HG03469 (cell line): ENCODE measurements around the gene FABP3.

ENCODE experiments used
- ATAC-seq: cut with Tn5 transposase; IDR thresholded peaks from one replicate; pipeline ENCODE4 v1.9.1; 2021; ENCODE audit warnings: mild to moderate bottlenecking, moderate library complexity, moderate number of reproducible peaks; ENCODE audit not compliant: unreplicated experiment

FABP3 gene

DNA sequence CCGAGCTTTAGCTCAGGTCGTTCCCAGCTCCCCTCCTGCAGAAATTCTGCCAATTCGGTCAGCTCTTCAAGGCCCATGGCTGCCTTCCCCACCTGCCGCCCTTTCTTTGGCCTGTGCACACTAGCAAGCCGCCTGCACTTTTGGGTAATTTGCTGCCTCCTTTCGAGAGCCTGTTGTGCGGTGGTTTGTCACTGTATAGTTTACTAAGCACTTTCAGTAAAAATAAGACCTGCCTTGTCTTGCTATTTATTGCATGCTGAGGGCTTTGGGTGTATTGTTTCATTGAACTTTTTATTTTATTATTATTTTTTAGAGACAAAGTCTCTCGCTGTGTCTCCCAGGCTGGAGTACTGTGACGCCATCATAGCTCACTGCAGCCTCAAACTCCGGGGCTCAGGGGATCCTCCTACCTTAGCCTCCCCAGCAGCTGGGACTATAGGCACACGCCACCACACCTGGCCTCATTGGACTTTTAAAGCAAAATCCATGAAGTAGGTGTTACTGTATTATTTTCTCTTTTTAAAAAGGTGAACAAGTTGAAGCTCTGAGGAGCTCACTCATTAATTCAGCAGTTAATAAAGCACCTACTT is 1.1 kb upstream of the FABP3 start:
- ATAC-seq = no peak

DNA sequence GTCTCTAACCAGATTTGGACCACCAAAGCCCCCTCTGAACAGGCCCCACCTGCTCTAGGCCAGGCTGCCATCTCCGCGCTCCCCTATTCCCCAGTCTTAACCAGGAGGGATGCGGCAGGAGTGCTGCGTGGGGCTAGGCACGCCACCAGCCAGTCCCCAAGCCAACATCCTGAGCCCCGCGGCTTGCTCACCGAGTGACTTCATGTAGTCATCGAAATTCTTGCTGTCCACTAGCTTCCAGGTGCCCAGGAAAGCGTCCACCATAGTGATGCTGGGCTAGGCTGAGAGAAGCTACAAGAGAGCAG is 173 bp downstream of the FABP3 start:
- ATAC-seq = no peak

DNA sequence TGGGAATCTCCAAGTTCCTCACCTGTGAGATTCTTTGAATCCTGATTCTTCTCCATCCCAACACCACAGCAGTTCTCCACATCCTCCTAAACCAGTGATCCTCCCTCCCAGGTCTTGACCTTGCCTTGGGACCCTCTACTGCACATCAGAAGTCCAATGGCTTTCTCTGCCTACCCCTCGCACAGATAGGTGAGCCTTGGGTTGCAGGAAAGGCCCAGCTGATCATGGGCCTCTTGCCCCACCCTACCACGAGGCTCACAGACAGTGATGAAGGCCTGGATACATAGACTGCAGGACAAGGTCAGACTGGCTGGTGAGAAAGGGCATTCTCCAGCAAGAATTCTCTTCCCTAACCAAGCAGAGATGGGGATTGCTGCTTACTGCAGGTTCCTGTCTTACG is 825 bp downstream of the FABP3 start:
- ATAC-seq = no peak

DNA sequence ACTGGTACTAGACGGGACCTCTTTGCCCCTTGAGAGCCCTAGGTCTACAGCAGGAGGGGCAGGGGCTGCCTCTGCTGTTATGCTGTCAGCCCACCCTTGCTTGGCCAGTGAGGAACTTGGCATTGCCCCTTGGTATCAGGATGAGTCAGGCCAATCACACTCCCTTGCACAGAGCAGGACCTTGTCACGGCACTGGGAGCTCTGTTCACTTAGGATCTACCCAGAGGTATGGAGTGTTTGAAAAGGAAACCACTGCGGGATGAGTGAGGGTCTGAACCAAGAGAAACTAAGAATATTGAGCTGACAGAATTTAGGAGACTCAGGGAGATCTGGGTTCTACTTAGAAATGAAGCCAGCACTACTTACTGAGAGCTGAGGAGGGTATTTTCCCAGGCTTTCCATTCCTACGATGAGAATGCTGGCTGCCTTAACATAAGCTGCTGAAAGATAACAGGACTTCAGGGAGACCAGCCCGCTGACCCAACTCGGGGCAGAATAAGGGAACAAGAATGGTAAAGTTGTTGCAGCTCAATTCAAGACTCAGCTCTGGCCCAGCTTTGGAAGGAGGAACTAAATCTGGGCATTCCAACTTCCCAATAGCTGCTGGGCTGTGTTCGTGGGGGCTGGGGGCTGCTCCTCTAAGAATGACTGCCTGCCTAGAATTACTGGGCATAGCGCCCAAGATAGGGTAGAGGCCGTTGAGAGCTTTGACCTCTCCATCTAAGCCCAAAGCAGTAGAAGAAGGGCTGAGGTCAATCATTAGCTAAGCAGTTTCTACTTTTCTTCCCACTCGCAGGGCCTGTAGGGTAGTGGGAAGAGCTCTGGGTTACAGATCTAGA is 1.5 kb downstream of the FABP3 start:
- ATAC-seq = no peak

DNA sequence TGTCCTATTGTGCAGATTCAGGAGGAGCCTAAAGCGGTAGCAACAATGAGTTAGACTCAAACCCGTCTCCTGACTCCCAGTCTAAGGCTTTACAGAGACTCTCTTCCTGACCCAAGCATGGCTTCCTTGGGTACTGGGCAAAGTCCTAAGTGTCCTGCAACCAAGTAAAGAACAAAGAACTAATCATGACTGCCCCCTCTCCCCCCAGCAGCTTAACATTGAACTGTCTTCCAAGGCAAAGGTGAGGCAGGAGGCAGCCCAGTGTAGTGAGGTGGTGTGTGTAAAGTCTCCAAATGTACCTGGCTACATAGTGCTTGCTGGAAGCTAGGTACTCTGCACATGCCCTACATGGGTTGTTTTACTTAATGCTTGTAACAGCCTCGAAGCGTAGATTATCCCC is 2.3 kb downstream of the FABP3 start:
- no peak for ATAC-seq

DNA sequence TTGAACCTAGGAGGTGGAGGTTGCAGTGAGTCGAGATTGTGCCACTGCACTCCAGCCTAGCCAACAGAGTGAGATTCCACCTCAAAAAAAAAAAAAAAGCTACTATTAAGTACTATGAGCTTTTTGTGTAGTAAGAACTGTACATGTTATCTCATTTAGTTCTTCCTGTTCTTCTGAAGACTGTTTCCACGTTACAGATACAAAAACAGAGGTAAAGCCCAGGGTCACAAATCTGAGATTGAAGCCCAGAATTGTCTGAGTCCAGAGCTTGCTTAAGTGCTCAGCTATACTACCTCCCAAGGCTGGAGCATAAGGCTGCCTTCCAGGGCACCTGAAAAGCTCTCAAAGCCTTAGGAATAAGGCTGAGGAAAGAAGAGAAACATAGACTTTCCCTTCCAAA is 2.9 kb downstream of the FABP3 start:
- ATAC-seq = no peak

DNA sequence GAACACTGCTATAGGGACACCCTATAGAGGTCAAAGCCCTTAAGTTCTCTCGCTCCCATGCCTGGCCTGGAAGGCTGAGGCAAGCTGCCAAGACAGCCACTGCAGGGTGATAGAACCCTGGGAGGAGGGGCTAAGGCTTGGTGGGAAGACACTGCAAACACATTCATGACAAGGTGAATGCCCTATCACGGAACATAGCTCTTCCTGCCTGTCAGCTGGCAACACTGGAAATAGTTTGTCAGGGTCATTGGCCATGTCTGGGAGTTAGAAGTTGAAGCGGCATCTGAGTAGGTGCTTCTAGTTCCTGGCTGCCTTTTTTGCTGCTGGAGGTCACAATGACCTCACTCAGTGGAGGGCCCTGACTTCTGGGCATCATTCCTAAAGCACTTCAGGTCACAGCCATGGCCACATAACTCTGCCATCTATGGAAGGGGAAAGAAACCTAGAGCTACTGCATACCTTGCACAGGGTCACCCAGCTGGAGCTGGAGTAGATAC is 4.2 kb downstream of the FABP3 start:
- no peak for ATAC-seq

DNA sequence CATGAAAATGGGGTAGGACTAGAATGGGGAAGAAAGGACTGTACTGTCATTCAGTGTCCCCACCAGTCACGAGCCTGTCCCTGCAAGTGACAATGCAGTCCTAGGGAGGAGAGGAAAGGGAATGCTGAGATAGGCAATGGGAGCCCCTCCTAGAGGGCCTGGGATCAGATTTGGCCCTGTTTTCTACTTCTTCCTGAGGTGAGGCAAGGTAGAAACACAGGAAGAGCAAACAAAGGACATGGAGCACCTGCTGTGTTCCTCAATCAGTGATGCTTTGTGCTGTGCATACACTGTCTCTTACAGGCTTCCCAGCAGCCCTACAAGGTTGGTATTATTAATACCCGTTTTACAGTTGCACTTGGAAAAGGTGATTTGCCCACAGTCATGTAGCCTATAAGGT is 6.1 kb downstream of the FABP3 start:
- ATAC-seq = no peak

DNA sequence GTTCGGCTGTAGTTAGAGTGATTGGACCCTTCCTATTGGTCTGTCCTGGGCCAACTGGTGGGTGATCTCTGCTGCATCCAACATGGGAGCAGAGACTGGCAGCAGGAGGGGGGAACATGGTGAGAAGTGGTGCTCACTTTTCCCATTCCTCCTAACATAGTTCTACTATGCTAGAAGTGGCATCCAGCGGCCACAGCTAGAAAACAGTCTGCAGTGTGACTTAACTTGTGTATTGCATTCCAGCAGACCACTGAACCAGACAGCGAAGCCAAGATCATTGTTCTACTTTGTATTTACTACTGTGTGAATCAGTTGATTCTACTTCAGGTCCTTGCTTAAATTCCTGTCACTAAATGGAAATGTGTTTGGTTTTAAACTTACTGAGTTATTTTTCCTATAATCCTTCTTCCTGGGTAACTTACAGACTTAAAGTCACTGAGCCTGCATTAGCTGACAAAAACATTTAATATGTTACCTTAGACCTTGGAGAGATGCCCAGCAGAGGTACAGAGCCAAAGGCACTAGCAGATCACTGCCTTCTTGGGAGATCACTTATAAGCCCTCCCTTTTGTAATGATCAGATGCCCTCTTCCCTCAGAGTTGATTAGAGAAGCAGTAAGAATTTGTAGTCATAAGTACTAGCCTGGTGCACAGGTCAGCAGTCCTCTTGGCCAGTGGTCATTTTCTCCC is 8.2 kb downstream of the FABP3 start:
- no peak for ATAC-seq

DNA sequence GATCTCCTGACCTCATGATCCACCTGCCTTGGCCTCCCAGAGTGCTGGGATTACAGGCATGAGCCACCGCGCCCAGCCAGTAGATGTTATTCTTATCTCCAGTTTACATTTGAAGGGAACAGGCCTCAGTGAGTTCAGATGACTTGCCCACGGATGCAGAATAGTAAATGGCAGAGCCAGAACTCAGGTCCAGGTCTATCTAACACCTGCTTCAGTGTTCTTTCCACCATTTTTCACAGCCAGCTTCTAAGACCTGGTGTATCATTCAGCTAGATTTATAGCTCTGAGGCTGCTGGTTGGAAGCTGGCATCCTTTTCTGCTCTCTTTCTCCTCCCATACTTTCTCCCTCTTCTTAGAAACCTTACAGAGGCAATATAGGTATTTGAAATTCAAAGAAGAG is 10.8 kb downstream of the FABP3 start:
- no peak for ATAC-seq

DNA sequence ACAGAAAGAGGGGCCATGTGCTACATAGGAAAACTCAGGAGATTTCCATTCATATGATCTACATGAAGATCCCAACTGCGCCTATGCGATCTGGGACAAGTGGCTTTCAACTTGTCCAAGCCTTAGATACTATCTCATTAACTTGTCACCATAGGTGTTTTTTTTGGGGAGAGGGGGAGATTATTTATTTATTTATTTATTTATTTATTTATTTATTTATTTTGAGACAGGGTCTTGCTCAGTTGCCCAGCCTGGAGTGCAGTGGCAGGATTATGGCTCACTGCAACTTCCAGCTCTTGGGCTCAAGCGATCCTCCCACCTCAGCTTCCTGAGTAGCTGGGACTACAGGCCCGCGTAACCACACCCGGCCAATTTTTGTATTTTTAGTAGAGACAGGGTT is 11.3 kb downstream of the FABP3 start:
- ATAC-seq = no peak

DNA sequence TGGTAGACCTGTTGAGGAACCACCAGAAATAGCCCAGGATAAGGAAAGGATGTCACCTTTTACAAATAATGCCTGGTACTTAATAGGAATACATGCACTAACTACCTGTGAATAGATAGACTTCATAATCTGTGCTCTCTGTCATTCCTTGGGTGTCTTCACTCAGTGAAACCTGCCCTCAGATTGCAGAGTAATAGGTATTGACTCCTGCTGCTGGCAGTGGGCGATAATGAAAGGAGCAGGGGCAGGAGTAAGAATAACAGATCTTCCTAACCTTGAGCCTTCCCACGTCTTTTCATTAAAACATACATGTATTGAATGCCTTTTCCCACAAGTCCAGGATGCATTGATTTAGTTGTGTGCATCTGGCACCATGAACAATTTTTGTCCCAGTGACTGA is 16.4 kb downstream of the FABP3 start:
- ATAC-seq = no peak

DNA sequence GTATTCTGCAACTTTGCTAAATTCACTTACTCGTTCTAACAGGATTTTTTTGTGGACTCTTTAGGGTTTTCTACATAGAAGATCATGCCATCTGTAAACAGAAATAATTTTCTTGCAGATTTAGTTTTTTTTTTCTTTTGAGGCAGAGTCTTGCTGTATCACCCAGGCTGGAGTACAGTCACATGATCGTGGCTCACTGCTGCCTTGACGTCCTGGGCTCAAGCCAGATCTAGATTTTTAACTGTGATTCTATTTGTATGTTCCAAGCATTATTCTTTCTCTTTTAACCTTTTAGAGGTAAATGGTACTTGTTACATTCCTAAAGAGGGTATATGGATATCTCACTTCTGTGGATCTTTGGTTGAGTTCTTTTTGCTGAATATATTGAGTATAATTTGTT is 18.6 kb downstream of the FABP3 start:
- ATAC-seq = no peak

DNA sequence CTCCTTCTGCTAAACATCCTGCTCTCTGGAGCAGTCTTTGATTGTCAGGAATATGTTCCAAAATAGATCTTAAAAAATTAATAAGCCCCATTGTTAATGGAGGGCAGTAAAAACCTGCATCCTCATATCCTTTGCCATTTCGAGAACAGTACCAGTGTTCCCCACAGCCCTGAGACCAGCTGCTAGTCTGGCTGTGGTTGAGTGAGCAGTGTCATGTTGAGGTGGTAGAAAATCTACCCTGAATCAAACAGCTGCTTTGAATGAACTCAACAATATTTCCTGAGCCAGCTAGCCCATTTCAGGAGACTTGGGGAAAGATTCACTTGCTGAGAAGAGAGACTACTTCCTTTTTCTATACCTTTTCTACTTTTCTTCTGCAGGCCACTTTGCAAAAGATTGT is 24.4 kb downstream of the FABP3 start:
- ATAC-seq = no peak

DNA sequence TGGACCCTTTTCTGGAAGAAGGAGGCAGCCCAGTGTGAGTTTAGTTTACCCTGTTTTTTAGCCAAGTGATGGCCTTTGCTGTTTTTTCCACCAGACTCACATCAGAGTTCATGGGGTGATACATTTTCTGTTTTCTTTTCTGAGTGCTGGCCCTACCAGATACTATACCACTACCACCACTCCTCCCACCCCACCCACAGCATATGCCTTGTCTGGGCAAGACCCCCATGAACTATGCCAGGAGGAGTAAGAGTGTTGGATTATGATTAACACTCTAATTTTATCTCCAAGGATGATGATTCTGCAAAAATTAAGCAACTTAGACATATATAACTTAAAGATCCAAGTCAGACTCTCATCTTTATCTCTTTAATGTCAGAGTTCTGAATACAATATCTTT is 26.1 kb downstream of the FABP3 start:
- ATAC-seq = no peak

DNA sequence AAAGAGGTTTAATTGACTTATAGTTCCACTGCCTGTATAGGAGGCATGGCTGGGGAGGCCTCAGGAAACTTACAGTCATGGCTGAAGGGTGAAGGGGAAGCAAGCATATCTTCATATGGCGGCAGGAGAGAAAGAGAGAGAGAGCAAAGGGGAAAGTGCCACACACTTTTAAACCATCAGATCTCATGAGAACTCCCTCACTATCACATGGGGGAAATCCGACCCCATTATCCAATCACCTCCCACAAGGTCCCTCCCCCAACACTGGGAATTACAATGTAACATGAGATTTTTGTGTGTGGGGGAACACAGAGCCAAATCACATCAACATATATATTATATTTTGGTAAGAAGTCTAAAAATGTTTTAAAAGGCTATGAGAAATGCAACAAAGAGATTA is 27.2 kb downstream of the FABP3 start:
- ATAC-seq = no peak

DNA sequence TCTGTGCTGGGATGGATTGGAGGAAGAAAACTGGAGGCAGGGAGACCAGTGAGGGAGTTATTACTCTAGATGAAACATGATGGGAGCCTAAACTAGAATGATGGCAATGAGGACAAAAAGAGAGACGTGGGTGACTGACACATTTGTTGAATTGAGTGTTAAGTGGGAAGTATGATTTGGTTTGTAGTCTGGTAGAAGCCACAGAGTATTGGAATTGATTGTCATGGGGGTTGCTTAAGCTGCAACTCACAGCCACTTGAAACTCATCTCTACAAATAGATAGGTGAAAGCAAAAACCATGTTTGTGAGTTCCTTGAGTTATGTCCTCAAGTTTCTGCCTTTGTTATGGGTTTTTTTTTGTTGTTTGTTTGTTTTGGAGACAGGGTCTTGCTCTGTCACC is 28.4 kb downstream of the FABP3 start:
- no peak for ATAC-seq

DNA sequence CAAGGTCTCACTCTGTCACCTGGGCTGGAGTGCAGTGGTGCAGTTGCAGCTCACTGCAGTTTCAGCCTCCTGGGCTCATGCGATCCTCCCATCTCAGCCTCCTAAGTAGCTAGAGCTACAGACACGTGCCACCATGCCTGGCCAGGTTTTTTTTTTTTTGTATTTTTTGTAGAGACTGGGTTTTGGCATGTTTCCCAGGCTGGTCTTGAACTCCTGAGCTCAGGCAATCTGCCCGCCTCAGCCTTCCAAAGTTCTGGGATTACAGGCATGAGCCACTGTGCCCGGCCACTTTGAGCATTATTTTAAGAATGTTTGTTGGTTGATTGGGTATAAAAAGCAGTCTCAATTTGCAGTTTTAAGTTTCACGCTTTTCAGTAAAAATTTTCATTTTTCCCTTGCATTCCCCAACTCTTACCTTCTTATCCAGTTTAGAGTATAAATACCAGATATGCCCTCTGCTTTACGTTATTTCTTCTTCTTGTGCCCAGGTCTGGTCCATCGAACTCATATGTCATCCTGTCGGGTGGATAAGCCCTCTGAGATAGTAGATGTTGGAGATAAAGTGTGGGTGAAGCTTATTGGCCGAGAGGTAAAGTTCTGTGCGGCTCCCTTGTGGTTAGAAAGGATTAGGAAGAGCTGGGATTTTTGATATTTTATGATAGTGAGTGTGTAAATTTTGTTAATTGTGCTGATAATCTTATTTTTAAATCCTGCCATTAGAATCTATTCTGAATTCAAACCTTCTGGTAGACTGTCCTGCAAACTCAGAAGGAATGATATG is 36.0 kb downstream of the FABP3 start:
- no peak for ATAC-seq

DNA sequence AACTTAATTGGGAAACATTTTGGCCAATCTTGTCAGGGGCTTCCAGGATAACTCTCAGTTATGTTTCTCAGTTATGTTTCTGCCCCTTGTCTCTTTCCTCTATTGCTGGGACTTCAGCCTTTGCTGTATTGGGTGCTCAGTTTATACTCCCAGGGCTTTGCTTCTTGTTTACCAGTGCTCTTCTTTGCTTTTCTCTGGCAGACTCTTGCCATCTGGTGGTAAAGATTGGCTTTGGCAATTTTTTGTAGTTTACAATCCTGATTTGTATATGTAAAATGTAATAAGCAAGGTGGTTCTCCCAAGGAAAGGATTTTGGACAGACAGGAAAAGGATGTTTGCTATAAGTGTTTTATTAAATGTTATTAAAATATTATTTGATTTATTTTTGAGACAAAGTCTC is 37.9 kb downstream of the FABP3 start:
- ATAC-seq = no peak

DNA sequence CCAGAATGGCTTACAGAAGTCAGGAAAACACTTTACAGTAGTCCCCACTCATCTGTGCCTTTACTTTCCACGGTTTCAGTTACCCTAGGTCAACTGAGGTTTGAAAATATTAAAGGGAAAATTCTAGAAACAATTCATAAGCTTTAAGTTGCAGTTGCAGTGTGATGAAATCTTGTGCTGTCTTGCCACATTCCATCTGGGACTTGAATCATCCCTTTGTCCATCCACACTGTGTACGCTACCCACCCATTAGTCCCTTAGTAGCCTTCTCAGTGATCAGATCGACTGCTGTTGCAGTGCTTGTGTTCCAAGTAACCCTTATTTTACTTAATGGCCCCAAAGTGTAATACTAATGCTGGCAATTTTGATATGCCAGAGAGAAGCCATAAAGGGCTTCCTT is 45.5 kb downstream of the FABP3 start:
- no peak for ATAC-seq

DNA sequence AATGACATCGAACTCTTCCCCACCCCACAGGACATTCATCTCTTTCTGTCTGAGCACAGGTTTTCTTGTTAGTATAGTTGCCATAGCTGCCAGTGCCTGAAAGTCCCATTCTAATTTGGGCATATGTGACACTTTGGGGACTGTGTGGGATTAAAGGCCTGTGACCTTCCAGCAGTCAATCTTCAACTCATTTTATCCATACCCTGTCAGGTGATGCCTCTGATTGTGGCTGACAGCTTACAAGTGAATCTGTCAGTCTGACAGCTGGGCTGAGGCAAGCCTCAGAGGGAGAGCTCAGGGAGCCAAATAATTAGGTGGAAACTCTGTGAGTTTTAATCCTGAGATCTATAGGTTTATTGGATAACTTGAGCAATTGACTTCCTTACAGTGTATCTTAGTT is 46.4 kb downstream of the FABP3 start:
- no peak for ATAC-seq
